Hematopoietic multipotent progenitor cell treated with erythropoietin and hydrocortisone succinate and interleukin-3 and kit ligand, for 15 days (in vitro differentiated cells): ENCODE data around the gene C1QTNF4.

Source experiments
- DNase-seq: peaks from one replicate; pipeline ENCODE4 v3.0.0-alpha.2; 2015; ENCODE audit warnings: low spot score

The C1QTNF4 gene

DNA sequence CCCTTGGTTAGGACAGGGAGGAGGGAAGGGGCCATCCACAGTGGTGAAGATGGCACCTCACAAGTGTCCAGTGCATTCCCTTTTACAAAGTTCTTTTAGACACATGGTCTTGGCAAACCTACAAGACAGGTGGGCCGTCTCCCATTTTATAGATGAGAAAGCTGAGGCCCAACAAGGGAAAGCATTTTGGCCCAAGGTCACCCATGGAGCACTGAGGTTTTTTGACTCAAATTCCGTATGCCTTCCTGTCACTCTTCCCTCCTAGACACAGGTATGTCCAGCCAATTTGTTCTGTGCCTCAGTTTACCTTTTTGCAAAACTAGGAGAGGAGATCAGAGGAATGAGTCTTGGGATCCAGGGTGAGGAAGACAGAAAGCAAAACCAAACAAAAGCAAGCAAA is 1.2 kb downstream of the C1QTNF4 start:
- DNase-seq: no peak

DNA sequence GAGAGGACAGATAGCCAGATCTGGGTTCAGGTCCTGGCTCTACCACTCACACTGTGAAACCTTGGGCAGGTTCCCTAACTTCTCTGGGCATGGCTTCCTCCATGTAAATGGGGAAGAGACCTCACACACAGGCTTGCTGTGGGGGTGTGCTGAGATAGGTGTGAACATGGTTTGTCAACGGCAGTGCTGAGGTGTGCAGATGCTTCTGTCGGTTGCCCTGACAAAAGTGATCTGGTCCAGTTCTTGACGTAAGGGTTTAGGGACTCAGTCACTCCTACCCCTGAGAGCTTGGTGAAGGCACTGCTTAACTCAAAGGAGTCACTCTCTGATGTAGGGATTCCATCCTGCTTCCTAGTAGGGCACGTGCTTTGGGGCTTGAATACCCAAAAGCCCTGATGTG is 2.0 kb downstream of the C1QTNF4 start:
- no peak for DNase-seq

DNA sequence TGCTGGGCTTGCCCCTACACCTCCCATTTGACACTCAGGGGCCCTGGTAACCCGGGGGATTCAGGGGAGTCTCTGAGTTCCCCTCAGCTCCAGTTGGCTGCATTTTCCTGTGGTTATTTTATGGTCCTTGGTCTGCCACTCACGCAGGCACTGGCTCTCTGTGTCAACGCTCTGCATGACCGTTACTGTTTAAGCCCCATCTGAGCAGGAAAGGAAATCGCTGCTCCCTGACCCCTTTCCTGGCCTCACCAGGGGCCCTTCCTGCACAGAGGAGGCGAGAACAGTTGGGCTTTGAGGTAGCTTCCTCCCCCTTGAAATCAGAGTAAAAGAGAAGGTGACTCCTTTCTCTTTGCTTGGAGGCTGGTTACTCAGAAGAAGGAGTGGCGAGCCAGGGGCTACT is 2.4 kb downstream of the C1QTNF4 start:
- no peak for DNase-seq

DNA sequence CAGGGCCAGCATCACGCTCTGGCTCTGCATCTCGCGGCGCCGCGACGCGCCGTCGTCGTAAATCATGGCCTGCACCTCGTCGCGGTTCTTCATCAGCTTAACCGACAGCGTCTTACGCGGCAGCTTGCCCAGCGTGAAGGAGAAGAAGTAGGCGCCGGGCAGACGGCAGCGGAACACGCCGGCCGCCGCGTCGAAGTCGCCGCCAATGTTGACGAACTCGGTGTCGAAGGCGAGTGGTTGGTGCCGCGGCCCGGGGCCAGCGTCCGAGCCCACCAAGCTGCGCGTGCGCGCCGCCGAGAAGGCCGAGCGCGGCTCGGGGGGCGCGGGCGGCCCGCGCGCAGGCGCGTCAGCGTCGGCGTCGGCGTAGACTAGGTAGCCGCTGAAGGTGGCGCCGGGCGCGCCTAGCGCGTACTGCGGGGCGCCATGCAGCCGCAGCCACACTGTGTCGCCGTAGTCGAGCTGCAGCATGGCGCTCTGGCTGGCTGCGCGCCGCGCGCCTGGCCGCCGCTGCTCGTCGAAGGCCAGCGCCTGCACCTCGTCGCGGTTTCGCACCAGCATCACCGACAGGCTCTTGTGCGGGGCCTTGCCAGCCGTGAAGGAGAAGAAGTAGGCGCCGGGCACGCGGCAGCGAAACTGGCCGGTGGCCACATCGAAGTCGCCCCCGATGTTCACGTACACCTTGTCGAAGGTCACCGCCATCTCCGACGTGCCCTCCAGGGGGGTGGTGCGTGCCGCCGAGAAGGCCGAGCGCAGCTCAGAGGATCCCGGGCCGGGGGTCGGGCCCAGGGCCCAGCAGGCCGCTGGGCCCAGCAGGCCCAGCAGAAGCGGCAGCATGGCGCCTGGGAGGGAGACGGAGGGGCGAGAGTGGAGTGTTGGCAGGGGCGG is 4.0 kb downstream of the C1QTNF4 start:
- DNase-seq: no peak

DNA sequence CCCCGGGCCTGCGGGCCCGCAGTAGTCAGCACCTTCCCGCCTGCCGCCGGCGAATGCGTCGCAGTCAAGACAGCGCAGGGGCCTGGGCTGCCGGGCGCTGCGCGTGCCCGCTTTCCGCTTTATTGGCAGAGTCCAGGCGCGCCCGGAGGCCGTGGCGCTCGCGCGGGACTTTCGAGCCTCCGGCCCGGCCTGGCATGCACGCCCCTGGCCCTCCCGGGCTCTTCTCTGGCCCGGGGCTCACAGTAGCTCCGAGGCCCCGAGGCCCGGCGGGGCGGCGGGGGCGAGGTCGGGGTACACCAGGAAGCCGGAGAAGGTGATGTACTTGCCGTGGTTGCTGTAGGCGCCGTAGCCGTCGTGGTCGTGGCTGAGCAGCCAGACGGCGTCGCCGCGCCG is 4.6 kb downstream of the C1QTNF4 start:
- DNase-seq: no peak

DNA sequence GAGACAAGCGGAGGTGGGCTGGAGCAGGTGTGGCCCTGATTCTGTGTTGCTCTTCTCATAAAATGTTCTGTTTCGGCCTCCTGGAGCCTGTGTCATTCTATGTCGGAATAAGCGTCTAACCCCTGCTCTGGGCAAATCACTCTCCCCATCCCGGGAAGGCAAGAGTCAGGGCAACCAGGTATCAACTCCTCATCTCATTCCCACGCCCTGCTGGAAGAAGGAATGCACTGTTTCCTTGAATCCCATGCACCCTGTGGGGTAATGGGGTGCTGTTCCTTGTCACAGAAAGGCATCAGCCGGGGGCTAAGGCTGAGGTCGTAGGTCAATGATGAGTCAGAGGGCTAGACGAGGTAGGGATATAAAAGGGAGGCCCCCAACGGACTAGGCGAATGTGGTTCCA is 5.1 kb downstream of the C1QTNF4 start:
- no peak for DNase-seq

DNA sequence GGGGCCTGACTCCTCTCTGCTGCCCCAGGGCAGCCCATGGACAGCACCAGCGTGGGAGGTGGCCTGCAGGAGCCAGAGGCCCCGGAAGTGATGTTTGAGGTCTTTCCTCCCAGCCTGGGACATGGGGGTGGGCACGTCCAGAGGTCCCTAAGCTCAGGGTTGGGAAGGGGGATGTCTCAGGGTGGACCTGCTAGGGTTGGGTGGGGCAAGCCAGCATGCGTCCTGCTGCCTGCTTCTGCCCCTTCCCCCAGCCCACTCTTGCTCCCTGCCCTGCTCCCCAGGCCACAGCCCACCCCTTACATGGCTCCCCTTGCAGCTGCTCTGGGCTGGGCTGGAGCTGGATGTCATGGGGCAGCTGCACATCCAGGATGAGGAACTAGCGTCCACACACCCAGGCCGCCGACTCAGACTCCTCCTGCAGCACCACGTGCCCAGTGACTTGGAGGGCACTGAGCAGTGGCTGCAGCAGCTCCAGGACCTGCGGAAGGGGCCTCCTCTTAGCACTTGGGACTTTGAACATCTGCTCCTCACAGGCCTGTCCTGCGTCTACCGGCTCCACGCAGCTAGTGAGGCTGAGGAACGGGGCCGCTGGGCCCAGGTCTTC is 6.4 kb downstream of the C1QTNF4 start:
- DNase-seq: no peak

DNA sequence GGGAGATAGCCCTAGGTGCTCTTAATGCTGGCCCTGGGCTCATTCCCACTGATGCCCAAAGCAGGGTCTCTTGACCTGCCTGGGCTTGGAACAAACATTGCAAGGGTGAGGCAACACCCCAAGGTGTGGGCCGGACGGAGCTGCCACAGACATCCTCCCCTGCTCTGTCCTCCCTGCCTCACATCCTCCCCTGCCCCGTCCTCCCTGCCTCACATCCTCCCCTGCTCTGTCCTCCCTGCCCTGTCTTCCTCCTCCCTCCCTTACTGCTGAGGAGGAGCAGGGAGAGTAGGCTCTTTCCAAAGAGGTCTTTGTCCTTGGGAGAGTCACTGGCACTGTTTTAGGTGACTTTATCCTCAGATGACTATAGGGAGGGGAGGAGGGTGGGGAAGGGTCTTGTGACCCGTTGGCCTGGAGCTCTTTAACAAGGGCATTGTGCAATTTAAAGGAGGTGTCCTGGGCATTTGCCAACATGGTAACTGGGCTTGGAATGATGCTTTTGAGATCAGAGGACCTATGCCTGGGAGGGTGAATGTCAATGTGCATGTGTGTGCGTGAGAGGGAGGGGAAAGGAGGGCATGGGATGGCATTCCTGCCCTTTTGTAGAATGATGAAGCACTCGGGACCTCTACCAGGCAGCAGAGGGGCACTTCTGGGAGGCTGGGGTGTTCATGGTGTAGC is 7.0 kb downstream of the C1QTNF4 start:
- DNase-seq: no peak

DNA sequence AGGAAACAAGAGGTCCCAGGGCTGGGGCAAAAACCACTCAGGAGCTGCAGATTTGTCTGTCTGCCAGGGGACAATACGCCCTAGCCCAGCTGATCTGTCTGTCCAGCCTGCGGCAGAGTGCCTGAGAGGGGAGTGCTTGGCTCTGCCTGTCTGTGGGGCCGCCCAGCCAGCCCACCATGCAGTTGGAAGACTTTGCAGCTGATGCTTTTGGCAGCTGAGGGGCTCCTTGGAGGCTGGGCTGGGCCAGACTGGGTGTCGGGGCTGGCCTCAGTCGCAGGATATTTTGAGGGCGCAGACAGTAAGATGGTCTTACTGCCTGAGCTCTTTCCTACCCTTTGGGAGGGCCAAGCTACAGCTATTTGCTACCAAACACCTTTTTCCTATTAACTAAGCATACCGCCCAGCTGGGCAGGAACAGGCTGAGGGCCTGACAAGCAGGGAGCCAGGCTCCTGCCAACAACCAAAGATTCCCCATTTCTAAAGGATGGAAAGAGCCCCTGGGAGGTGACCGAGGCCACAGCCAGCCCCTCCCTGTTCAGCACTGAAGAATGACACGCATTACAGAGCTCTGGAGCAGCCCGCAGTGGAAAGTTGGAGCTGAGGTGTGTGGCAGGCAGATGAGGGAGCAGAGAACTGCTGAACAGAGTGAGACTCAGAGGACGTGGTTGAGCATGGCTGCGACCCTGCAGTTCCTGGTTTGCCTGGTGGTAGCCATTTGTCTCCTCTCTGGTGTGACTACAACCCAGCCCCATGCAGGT is 7.9 kb downstream of the C1QTNF4 start, which contains the start of gene FAM180B:
TSS of gene FAM180B (plus strand) at position 581 of the 758 bp plus-strand sequence. CDS start at position 672, 91 bp downstream.
- no peak for DNase-seq

DNA sequence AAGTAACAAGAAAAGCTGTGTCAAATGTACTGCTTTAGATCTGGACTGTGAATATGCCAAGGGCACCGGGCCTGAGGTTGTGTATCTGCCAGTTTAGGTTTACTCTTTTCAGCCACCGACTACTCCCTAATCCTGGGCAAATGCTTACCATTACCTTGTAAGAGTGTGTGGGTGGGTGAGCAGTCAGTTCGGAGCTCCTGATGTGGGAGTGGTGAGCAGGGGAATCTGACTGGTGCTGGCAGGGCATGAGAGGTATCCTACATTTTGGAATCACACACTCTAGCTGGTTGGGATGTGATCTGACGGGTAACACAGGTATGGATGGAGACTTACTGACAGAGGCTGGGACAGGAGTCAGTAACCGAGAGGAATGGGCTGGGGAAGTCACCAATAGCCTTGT is 10.4 kb downstream of the C1QTNF4 start:
- DNase-seq: no peak

DNA sequence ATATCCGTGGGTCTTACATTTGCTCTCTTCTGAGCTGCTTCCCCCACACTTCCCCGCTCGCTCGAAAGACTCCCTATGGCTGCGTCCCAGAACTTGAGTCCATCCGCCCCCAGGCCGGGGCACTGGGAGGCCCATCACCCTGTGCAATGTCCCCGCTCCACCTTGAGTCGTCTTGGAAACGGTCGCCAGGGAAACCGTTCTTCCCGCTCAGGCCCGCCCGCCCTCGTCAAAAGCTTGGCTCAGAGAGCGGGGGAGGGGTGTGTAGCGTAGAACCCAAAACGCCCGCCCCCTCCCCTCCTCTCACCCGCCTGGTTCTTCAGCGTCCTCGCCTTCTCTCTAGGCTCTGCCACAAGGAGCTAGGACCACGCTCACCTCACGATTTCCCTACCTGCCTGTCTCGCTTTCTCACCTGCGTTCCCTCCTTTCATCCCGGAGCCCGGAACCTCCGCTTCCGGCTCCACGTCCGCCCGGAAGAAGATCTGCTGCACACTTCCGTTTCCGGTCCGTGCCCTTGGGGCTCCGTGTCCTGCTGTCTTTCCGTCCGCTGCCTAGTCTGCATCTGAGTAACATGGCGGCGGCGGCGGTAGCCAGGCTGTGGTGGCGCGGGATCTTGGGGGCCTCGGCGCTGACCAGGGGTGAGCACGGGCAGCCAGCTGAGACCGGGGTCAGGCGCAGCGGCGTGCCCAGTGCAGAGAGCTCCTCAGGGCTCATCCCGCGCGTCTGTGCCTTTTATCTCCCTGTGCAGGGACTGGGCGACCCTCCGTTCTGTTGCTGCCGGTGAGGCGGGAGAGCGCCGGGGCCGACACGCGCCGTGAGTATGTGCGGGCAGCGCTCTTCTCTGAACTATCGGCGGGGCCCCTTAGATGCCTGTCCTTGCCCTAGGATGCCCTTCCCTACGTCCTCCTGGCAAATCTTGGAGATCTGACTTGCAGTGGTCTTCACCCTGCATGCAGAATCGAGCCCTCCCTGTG is 15.4 kb downstream of the C1QTNF4 start, which contains the start of the genes KBTBD4 and NDUFS3:
TSS of gene KBTBD4 (minus strand) at position 447 of the 971 bp plus-strand sequence. CDS start at position 428, 19 bp downstream.
TSS of gene NDUFS3 (plus strand) at position 551 of the 971 bp plus-strand sequence. CDS start at position 569, 18 bp downstream.
- DNase-seq: peak; percentile 91

DNA sequence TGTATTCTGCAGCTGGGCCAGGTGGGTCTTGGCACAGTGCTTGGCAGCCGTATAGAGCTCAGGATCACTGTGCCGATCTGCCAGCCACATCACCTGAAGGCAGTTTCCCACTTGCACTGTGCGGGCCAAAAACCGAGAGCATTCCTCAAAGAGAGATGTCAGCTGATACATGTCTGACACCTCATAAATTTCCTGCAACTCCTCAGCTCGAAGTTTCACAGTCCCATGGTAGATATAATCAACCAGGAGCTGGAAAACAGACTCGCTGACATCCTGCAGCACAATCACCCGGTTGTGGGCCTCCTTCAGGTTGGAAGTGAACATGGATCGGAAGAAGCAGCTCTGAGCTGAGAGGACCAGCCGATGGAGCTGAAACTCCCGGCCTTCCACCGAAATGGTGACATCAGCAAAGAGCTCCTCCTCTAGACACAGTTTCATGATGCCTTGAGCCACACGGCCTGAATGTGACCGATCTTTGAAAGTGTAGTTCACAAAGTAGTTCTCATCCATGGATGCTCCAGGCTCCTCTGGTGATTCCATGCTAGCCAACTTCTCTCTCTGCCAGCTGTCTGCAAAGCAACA is 16.7 kb downstream of the C1QTNF4 start:
- DNase-seq: no peak

DNA sequence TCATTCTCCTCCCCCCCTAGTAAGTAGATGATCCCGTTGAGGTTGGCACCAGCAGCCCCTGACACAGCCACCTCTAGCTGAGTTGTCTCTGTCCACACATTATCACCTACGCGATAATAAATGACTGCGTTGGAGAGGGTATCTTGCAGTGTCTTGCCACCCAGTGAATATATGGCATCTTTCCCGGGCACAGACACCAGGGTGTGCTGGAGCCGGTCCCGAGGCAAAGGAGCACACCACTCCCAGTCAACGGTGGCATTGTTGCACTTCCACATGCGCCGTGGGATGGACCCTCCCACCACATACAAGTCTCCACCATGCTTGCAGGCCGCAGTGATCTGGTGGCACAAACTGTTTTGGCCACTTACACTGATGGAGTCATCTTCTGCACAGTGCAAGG is 20.9 kb downstream of the C1QTNF4 start:
- no peak for DNase-seq

DNA sequence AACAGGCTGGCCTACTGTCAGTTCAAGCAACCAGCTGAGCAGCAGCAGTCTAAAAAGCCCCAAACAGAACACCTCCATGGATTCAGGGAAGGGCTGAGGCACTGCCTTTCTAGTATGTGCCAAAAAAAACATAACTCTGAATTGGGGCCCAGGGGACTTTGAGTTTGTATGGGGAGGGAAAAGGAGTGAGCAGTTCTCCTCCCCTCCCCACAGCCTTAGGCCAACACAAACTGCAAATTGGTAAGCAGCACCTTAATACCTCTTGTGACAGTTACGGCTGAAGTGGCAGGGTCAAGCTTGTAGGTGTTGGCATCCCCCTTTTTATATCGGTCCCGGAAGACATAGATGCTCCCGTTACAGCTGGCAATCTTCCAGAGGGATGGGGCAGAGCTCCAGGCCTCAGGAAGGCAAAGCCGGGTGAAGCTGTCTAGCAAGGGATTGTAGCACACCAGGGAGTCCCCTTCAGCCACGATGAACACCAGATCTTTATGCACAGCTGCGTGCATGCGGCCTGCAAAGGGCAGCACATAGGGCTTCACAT is 21.4 kb downstream of the C1QTNF4 start:
- DNase-seq: no peak

DNA sequence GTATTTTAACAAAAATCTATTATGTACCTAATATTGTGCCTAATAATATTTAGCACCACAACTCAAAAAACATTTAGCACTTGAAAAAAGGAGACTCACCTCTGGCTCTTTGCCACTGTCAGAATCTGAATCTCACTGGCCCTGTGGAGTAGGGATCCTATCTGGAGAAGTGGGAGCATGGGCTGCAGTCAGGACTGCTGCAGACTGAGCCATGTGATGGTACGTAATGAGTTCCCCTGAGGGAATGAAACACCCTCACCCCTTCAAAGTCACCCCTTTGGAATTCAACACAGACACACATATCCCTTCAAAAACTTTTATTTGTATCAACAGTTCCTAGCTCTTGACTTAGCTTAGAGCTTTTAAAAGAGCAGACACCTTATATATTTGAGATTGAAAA is 22.3 kb downstream of the C1QTNF4 start:
- DNase-seq: no peak

DNA sequence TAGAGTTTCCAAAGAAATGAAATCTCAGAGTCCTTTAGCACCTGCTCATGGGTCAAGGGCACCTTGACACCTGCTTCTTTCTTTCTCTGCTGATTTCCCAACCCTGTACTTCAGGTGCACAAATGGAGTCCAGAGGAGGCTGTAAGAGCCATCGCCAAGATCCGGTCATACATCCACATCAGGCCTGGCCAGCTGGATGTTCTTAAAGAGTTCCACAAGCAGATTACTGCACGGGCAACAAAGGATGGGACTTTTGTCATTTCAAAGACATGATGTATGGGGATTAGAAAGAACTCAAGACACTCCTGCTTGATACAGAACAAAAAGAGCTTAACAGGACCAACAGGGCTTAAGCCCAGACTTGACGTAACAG is 22.9 kb downstream of the C1QTNF4 start:
- no peak for DNase-seq

DNA sequence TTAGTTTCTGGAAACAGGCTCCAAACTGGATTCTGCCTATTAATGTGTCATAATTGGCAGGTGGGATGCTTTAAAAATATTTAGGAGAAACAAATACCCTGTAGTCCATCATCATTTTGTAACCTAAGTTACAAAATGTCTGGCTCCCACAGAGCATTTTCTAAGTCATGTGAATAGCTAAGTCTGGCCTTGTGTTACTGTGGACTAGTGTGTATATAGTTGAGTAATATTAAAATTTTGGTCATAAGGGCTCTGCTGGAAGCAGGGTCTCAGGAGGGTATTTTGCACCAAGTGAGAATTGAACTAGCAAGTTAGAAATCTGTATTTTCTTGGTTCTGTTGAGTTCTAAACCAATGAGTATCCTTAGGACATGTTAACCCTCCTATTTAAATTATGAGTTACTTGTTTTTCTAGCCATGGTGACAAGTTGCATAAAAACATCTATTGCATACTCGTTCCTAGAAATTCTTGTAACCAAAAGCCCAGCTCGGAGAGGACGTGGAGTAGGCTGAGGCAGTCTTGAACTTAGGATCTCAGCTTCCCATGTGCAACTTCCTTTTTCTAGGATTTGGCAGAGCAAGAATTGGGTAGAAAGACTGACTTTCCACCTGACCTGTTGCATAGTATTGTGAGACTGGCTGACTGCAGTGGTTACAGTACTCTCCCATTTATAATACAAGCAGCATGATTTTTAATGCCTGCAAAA is 23.4 kb downstream of the C1QTNF4 start:
- DNase-seq: no peak

DNA sequence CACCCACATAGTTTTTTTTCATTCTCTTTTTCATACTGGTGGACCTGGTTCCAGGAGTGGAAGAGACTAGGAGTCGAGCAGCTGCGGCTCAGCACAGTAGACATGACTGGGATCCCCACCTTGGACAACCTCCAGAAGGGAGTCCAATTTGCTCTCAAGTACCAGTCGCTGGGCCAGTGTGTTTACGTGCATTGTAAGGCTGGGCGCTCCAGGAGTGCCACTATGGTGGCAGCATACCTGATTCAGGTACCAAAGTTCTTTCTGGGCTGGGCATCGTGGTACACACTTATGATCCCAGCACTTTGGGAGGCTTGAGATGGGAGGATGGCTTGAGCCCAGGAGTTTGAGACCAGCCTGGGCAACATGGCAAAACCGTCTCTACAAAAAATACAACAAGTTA is 24.6 kb downstream of the C1QTNF4 start:
- DNase-seq: no peak

DNA sequence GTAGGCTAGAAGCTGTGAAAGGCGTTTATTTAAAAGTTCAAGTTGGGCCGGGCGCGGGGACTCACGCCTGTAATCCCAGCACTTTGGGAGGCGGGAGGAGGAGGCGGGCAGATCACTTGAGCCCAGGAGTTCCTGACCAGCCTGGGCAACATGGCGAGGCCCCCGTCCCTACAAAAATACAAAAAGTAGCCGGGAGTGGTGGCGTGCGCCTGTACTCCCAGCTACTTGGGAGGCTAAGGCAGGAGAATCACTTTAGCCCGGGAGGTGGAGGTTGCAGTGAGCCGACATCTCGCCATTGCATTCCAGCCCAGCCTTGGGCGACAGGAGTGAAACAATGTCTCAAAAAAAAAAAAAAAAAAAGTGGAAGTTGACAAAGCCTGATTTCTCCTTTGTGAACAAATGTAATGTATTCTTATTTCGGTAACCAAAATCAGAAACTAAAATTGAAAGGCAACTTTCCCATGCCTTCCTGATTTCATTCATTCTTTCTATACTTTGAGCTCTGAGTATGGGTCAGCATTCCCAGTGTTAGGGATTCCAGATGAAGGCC is 28.0 kb downstream of the C1QTNF4 start:
- no peak for DNase-seq
